Left lung (tissue), 10 donors: ENCODE measurements around the gene MX1. TPM values are rescaled to one million over a fixed set of nuclear protein-coding genes. Genes with fewer than 3 reads are reported as not detected.

Source experiments
- ATAC-seq: fragments of 200-7000 bp; cut with Tn5 transposase; one replicate; pipeline ENCODE4 v1.9.1; 2020; ENCODE audit warnings: moderate library complexity
- DNase-seq, 4 donors: peaks; one replicate each; pipeline ENCODE4 v3.0.0-alpha.2; 2013 to 2020
- H3K27ac ChIP-seq, 2 donors: fragments of 200-600 bp; sonication (generic) in 1 of 2; one replicate each; pipeline versions ENCODE4 v1.5.0 to v1.8.0; 2020 to 2021
- H3K27me3 ChIP-seq, 2 donors: fragments of 200-600 bp; sonication (generic) in 1 of 2; one replicate each; pipeline versions ENCODE4 v1.5.0 to v1.8.0; 2020 to 2021
- H3K36me3 ChIP-seq, 2 donors: fragments of 200-600 bp; sonication (generic) in 1 of 2; one replicate each; pipeline versions ENCODE4 v1.5.0 to v1.8.0; 2020 to 2021
- H3K4me1 ChIP-seq, 2 donors: fragments of 200-600 bp; one replicate each; pipeline ENCODE4 v1.8.0; 2021
- H3K4me3 ChIP-seq, 2 donors: fragments of 200-600 bp; sonication (generic) in 1 of 2; one replicate each; pipeline versions ENCODE4 v1.5.0 to v1.8.0; 2020 to 2021; ENCODE audit warnings: mild to moderate bottlenecking in 1 of 2
- H3K9me3 ChIP-seq, 2 donors: fragments of 200-600 bp; sonication (generic) in 1 of 2; one replicate each; pipeline versions ENCODE4 v1.5.0 to v1.8.0; 2020 to 2021
- CTCF ChIP-seq, 2 donors: fragments of 200-600 bp; sonication (generic) in 1 of 2; IDR thresholded peaks; one replicate each; pipeline versions ENCODE4 v1.5.0 to v1.8.0; 2021; ENCODE audit warnings: antibody characterized with exemption in 2 of 2
- intact Hi-C, 2 donors: fragments of 100-400 bp; cut with DNase I; formaldehyde crosslinking; loops; one replicate each; pipeline versions ENCODE4 v1.11.2 to v1.14.2; 2022
- polyA plus RNA-seq, 6 donors: library from polyadenylated mRNA; unstranded; fragments of 120-200 nt; gene quantifications; one replicate each; pipeline ENCODE4 v1.2.1, GENCODE V29; 2013; ENCODE audit not compliant: insufficient read length in 6 of 6
- total RNA-seq, 2 donors: library from RNA; stranded (reverse); fragmentation: NEBNext Ultra II Directional; extraction: Animal tissue kit (Norgen Biotek cat#: 25700); gene quantifications; one replicate each; pipeline ENCODE4 v1.2.1, GENCODE V29; 2021
- donor health status: DM: no; HTN: yes; CAD: no.
- donor health status: DM: no; HTN: no; CAD: no.

Gene MX1
- total and polyA plus RNA-seq, 8 donors = 6.0 to 66.3 (median 9.2) TPM

- ATAC-seq = no peak
- no peak for TF ChIP-seq CTCF (IDR thresholded peaks at IDR 0.05)
- H3K27ac ChIP-seq = no peak overlapping the region
- H3K9me3 ChIP-seq = peaks cover 0 to 5% of the 10 kb centered on the region in 2 donors
- DNase-seq = no peak
- H3K4me3 ChIP-seq = no peak overlapping the region
- no peaks in the 10 kb centered on the region for H3K4me1 ChIP-seq
- intact Hi-C loops = no loop called here
- H3K36me3 ChIP-seq = peaks cover 0 to 100% of the 10 kb centered on the region in 2 donors
- no peaks in the 10 kb centered on the region for H3K27me3 ChIP-seq
These were observed 13.2 kb downstream of the MX1 start for GRCh38 chr21:41439248-41439647.

GRCh38 chr21:41441546-41441945 lies 15.5 kb downstream of the MX1 start:
- H3K27me3 ChIP-seq = no peaks in the 10 kb centered on the region
- no peak overlapping the region for H3K4me3 ChIP-seq
- no peak for DNase-seq
- no peak overlapping the region for H3K27ac ChIP-seq
- no peak for TF ChIP-seq CTCF (IDR thresholded peaks at IDR 0.05)
- H3K36me3 ChIP-seq = peaks cover 0 to 100% of the 10 kb centered on the region in 2 donors
- no peaks in the 10 kb centered on the region for H3K9me3 ChIP-seq
- H3K4me1 ChIP-seq = no peaks in the 10 kb centered on the region
- no peak for ATAC-seq
- intact Hi-C loops = no loop called here

GRCh38 chr21:41442481-41443186 lies 16.6 kb downstream of the MX1 start:
- Histone ChIP-seq H3K36me3 (peaks cover 0 to 100% of the 10 kb centered on the region in 2 donors), H3K4me3 (no peak overlapping the region), H3K4me1 (no peaks in the 10 kb centered on the region), H3K9me3 (no peaks in the 10 kb centered on the region), H3K27ac (no peak overlapping the region), H3K27me3 (no peaks in the 10 kb centered on the region)
- intact Hi-C loops = no loop called here
- ATAC-seq (no peak), DNase-seq (no peak)
- no peak for TF ChIP-seq CTCF (IDR thresholded peaks at IDR 0.05)

GRCh38 chr21:41443562-41443961 lies 17.5 kb downstream of the MX1 start:
- intact Hi-C loops = no loop called here
- Histone ChIP-seq H3K9me3 (no peaks in the 10 kb centered on the region), H3K36me3 (peaks cover 0 to 100% of the 10 kb centered on the region in 2 donors), H3K27ac (no peak overlapping the region), H3K4me1 (no peaks in the 10 kb centered on the region), H3K27me3 (no peaks in the 10 kb centered on the region), H3K4me3 (no peak overlapping the region)
- TF ChIP-seq CTCF (IDR thresholded peaks at IDR 0.05) = no peak
- DNase-seq (no peak), ATAC-seq (no peak)

- ATAC-seq = no peak
- DNase-seq = no peak
- intact Hi-C loops = no loop called here
- Histone ChIP-seq H3K27me3 (no peaks in the 10 kb centered on the region), H3K4me3 (no peak overlapping the region), H3K27ac (no peak overlapping the region), H3K36me3 (peaks cover 0 to 99% of the 10 kb centered on the region in 2 donors), H3K4me1 (no peaks in the 10 kb centered on the region), H3K9me3 (no peaks in the 10 kb centered on the region)
- TF ChIP-seq CTCF (IDR thresholded peaks at IDR 0.05) = no peak
These were observed 18.8 kb downstream of the MX1 start for GRCh38 chr21:41444703-41445464.
